ENCODE results near the gene TIMM17B.

The TIMM17B gene

GRCh38 chrX:48897625-48898306, at the start of gene TIMM17B, which contains the start of gene PQBP1:
Gene TIMM17B (minus strand): TSS chrX:48897768. CDS start chrX:48897749, 19 bp downstream.
Gene PQBP1 (plus strand): TSS chrX:48897930. CDS start chrX:48898510, 580 bp downstream.
- peak; percentile 98 for DNase-seq

DNA sequence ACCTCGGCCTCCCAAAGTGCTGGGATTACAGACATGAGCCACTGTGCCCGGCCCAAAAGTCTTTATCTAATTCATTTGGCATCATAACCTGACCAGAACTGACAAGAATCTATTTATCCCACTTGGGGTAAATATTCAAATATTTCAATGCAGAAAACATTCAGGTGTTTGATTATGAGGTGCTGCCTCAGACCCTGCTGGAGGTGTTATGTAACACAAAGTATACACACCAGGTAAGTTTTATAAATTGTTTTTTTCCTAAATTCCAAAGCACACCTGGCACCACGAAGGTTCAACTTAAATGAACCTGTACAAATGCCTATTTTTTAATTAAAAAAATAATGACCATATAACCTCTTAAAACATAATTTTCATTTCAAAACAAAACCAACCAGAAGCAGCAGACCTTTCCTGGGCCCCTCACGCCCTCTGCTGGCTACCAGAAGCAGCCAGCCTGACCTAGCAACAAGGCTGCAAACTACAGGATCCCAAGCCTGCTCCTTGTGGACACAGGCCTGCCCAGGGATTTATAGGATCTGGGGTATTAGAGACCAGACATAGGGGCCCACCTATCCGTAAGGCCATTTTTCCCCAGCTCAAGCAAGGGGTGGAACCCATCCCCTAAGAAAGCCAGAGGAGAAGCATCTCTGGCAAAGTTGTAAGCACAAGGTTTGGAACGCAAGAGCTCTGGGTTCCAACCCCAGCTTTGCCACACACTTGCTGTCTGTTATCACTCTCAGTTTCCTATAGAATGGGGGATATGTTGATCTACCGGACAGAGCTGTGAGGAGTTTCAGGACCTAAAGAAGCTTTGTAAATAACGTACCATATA, 48.2 kb upstream of the TIMM17B start:
- peak; percentile 53 for DNase-seq

DNA sequence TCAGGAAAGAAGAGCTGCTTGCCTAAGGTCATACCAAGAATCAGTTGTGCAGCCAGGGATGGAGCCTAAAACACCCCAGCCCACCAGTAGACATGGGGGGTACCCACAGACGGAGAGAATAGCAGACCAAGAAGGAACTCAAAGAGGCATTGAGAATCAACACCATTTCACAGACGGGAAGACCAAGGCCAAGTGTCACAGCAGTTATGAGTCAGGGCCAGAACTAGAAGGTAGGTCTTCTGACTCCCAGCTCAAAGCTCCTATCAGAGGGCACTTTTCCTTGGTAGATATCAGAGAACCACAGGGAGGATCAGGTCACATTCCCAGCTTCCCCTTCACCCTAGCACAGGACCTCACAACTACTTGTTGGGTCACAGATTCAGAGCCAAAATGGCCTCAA, 45.3 kb upstream of the TIMM17B start:
- no peak for DNase-seq

GRCh38 chrX:48940404-48940955, 42.9 kb upstream of the TIMM17B start:
- no peak for DNase-seq

DNA sequence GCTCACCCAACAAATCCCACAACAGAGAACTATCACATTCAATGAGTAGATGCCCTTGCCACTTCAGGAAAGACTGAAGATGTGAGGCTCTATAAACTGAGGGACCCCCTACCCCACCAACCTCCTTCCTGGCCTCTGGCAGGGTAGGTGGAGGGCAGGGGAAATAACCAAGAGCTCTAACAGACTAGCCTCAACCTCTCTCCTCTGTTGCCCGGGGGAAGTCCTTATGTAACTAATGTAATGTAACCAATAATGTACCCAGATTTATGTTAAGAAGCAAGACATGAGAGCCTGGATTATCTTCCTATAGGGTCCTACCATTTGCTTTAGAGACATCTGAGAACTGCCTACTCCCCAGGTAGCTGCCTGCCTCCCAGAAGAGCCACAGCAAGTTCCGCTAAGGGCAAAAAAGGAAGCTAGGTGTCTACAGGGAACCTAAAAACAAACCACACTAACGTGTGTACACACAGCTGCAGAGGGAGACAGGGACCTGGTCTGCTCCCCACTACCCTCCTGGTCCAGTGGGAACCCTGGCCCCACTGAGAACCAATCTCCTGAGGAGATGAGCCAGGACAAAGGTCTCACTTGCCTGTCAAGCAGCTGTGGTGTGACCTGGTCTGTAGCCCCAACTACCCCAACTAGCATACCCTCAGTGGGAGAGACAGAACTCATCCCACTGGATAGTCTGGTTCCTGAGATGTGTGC, 42.1 kb upstream of the TIMM17B start:
- DNase-seq: no peak

- DNase-seq: no peak
These were observed 41.3 kb upstream of the TIMM17B start for GRCh38 chrX:48938721-48939425.

DNA sequence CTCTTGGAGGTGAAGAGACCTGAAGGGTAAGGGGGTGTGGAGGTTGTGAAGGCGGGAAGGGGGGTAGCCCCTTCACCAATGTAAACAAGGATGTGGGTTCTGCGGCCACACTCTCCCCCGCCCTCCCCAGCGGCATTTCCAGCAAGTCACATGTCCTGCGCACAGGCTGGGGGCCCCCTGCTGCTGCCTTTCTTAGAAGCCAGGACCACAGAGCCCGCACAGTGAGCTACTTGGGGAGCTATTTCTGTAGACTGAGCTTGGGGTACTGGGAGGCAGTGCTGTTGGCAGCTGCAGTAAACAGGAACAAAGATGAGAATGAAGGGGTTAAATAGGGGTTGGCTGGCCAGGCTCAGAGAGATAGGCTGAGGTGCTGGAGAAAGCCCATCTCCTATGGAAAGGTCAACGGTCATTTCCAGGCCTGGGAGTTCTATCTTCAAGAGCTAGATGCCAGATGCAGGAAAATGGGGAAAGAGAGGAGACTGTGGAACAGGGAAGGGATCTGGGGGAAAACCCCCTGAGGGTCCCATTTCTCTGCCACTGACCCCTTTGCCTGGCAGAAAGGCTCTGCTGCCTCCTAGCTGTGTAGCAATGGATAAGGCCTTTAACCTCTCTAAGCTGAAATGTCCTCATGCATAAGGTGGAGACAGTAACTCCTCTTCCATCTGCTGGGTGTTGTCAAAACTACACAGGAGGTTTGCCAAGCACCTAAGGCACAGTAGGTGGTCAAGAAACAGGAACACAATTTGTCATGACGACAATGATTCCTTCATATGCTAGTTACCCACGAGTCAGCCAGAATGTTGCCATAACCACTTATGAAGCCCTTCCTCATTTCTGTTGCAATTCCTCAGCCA, 39.7 kb upstream of the TIMM17B start:
- no peak for DNase-seq

- DNase-seq: no peak
These were observed 39.0 kb upstream of the TIMM17B start for GRCh38 chrX:48936429-48937053.

- no peak for DNase-seq
These were observed 37.7 kb upstream of the TIMM17B start for GRCh38 chrX:48935301-48935670.

DNA sequence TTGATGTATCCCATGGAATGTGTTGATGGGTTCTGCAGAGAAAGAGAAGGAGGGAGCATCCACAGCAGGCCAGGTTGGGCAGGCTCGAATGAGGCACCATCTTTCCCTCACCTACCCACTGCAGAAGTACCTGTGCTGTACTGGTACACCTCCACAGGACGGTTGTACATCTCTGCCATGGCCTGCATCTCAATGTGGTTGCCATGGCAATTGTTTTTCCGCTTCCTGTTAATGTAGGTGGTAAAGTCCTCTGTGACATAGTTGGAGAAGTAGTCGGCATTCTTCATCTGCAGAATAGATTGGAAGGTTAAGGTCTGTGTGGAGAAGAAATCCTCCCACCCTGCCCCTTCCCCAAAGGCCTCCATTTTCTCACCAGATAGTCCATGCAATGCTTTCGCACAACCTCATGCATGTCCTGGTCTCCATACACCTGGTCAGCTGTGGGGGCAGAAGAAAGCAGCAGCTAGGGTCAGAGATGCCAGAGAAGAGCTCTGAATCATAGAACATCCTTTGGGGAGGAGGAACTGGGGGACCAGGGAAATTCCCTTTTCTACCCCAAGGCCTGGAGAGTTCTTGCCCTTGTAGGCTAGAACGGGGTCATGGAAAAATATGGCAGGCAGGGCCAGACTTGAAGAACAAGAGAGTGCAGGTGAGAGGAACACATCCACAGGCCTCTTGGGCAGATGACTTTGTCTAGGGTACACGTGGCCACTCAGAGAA, 37.2 kb upstream of the TIMM17B start:
- DNase-seq: no peak

DNA sequence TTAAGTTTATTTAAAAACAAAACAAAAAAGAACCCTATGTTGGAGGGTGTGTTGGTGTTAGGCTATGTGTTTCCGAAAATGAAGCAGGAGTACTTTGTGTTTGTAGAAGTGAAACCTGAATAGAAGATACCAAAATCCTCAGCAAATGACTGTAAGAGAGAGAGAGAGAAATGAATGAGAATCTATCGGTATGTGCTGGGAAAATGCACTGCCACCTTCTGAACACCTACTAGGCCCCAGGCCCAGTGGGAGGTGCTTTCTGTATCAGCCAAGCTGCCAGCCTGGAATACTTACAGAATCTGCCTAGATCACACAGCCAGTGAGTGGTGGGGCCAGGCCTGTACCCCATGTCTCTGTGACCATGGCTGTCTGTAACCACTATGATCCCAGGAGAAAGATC, 36.2 kb upstream of the TIMM17B start:
- no peak for DNase-seq

- DNase-seq: no peak
These were observed 30.3 kb upstream of the TIMM17B start for GRCh38 chrX:48927736-48928382.

DNA sequence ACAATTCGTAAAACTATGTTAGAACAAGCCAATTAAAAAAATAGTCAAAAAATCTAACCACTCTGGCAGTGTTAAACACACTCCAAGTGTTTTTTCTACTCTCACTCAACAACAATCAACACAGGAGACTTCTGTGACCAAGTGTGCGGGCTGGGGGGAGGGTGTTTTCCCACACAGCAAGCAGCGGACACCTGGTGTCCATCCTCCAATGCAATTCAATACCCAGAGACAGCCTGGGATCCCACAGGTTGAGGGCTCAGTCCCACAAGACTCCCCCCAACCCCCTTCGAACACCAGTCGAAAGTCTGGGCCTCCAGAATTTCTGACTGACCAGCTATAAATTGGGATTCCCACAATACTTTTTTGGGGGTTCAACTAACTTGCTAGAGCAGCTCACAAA, 29.6 kb upstream of the TIMM17B start:
- no peak for DNase-seq

DNA sequence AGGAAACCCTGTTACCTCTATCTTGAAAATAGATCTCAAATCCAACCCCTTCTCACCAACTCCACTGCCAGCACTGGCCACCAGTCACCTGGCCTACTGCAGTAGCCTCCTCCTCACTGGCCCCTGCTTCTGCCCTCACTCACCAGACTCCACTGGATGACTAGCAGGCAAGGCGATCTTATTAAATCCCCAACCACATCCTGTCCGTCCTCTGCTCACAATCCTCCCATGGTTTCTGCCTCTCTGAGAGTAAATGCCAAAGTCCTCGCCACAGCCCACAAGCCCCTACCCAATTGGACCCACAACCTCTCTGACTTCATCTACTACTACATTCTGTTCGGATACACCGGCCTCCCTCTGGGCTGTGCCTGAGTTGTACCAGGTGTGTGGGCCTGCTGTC, 26.7 kb upstream of the TIMM17B start:
- DNase-seq: no peak

DNA sequence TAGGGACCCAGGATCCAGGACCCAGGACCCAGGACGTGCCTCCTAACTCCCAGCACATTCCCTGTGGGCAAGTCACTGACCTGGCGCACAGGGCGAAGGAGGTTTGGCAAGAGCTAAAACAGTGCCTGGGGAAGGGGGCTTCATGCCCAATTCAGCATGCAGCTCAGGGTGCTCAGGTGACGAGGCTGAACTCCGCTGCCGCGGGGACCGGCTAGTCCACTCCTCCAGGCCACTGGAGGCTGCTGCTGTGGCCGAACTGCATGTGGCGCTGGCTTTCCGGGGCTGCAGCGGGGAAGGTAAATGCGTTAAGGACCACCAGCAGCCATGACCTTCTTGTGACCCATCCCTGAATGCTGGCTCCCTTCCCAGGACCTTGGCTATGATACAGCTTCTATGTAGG, 26.2 kb upstream of the TIMM17B start:
- DNase-seq: no peak

- no peak for DNase-seq
These were observed 23.1 kb upstream of the TIMM17B start for GRCh38 chrX:48920718-48921104.

DNA sequence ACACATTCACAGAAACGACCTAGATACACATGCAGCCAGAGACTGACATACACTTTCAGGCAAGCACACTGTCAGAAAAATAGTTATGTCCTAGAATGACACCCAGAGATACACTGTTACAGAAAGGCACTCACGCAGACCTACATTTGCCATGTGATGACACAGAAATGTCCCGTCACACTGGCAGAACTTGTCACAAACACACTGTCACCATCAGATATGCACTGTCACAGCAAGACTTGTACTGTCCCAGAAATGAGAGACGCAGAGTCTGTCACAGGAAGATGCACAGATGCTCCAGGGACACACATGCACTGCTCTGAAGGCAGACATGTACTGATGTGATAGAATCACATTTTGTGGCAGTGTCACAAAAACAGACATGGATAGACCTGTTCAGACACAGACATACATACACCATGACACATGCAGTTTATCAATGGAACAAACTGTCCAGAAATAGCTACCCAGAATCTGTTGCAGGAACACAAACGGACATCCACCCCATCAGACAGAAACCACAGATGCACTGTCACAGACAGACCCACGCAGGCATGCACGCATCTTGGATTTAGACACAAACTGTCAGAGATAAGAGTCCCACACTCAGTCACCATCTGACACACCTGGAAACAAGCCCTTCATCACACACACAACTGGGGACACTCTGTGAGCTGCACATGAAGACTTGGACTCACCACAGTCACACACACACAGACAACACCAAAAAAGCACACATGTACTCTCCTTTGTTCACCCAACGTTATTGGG, 22.6 kb upstream of the TIMM17B start:
- DNase-seq: no peak

GRCh38 chrX:48919360-48919841, 21.8 kb upstream of the TIMM17B start:
- peak; percentile 80 for DNase-seq

Data from NCI-H2227 treated with DMSO at 0.1 percent for 48 hours (cell line).